GM10266 (cell line): Measurements from ENCODE around the gene GALNT16.
A peak's percentile ranks its signal among the peaks of the same experiment; 100 is the strongest.
"Not testable (repeated sequence)": the region's sequence is repeated elsewhere in the genome, so short reads cannot be mapped to it uniquely, and the experiment has no call there.

Experiments used
- DNase-seq: peaks from one replicate; pipeline ENCODE4 v3.0.0; 2012; ENCODE audit errors: extremely low spot score
- TF ChIP-seq, protein P1 (sequence below): IDR thresholded peaks from 2 replicates; pipeline ENCODE4 v1.5.1; 2012; ENCODE audit warnings: mild to moderate bottlenecking, low read depth; ENCODE audit not compliant: control insufficient read depth, insufficient read depth; ENCODE audit errors: missing control alignments

The GALNT16 gene

GRCh38 chr14:69259527-69260189 lies at the start of gene GALNT16:
Gene GALNT16 (plus strand): TSS chr14:69260158. CDS start chr14:69260291, 133 bp downstream.
- DNase-seq: no peak

GRCh38 chr14:69214393-69214792 lies 45.6 kb upstream of the GALNT16 start:
- TF ChIP-seq, protein P1, sequence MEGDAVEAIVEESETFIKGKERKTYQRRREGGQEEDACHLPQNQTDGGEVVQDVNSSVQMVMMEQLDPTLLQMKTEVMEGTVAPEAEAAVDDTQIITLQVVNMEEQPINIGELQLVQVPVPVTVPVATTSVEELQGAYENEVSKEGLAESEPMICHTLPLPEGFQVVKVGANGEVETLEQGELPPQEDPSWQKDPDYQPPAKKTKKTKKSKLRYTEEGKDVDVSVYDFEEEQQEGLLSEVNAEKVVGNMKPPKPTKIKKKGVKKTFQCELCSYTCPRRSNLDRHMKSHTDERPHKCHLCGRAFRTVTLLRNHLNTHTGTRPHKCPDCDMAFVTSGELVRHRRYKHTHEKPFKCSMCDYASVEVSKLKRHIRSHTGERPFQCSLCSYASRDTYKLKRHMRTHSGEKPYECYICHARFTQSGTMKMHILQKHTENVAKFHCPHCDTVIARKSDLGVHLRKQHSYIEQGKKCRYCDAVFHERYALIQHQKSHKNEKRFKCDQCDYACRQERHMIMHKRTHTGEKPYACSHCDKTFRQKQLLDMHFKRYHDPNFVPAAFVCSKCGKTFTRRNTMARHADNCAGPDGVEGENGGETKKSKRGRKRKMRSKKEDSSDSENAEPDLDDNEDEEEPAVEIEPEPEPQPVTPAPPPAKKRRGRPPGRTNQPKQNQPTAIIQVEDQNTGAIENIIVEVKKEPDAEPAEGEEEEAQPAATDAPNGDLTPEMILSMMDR: no peak
- no peak for DNase-seq

More at GRCh38 chr14:69259527-69260189, at the start of gene GALNT16:
- TF ChIP-seq, protein P1: peak; percentile 2

DNA sequence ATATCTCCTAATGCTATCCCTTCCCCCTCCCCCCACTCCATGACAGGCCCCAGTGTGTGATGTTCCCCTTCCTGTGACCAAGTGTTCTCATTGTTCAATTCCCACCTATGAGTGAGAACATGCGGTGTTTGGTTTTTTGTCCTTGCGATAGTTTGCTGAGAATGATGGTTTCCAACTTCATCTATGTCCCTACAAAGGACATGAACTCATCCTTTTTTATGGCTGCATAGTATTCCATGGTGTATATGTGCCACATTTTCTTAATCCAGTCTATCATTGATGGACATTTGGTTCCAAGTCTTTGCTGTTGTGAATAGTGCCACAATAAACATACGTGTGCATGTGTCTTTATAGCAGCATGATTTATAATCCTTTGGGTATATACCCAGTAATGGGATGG lies 42.3 kb upstream of the GALNT16 start:
- DNase-seq: not testable (repeated sequence)

DNA sequence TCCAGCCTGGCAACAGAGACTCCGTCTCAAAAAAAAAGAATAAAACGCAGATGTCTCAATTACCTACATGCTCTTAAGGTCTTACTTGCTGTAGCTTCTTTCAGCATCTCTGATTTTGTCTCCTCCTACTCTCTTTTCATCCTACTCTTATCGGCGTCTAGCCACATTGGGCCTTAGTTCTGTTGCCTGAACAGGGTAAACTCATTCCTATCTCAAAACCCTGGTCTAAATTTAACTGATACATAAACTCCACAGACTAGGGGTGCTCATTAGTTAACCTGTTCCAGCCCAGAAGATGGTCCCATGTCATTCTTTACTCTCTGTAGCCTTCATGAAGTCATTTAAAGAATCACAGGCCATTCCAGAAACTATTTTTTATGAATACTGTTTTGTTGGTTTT lies 35.0 kb upstream of the GALNT16 start:
- no peak for DNase-seq
- TF ChIP-seq, protein P1: no peak

DNA sequence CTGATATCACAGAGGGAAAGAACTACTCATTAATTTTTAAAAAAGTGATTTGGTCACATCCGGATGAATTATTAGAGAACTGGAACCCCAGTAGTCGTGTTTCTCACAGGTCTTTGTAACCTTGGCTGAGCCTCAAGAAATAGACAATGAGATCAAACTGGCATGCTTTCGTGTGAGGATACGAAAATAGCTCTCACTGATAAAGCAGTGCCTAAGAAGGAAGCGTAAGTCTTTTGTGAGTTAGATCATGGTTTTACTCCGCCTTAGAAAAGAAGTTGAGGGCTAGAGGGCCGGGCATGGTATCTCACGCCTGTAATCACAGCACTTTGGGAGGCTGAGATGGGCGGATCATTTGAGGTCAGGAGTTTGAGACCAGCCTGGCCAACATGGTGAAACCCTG lies 33.8 kb upstream of the GALNT16 start:
- TF ChIP-seq, protein P1: no peak
- DNase-seq: no peak

GRCh38 chr14:69226736-69227135 lies 33.2 kb upstream of the GALNT16 start:
- DNase-seq: no peak
- TF ChIP-seq, protein P1: no peak

DNA sequence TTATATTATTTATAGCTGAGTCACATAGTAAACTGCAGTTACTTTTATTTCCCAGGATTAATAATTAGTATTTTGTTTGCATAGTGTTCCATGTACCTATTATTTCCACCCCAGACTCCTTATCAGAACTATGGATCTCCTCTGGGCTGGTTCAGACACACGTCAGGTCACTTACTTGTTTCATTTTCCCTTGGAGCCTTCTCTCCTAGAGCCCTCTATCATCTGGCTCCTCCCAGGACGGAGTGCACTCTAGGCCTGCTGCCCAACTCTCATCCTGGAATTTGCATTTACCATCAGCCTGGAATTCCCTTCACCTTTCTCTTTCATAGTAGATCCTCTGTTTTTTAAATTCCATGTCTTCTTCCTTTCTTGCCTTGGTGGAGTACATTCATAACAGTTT lies 28.5 kb upstream of the GALNT16 start:
- TF ChIP-seq, protein P1: no peak
- no peak for DNase-seq

- TF ChIP-seq, protein P1: no peak
- DNase-seq: no peak
These were observed 27.6 kb upstream of the GALNT16 start for GRCh38 chr14:69232388-69232787.
